OCI-LY3 (cell line): ENCODE data around the gene BTBD18.
A peak's percentile ranks its signal among the peaks of the same experiment; 100 is the strongest.

Source experiments
- H2AFZ ChIP-seq: fragments of 200-600, 300-600 bp; shearing (Covaris generic); 2 replicates; pipeline ENCODE4 v1.6.0; 2014; ENCODE audit warnings: antibody characterized with exemption, low read depth, low read length
- H3K27ac ChIP-seq: fragments of 200-600, 300-600 bp; sonication (generic); 2 replicates; pipeline ENCODE4 v1.5.1; 2014; ENCODE audit warnings: mild to moderate bottlenecking, low read length, moderate library complexity, mixed read lengths
- H3K27me3 ChIP-seq: fragments of 200-600, 300-600 bp; sonication (generic); 2 replicates; pipeline ENCODE4 v1.6.1; 2014; ENCODE audit warnings: low read depth, low read length, mixed read lengths
- H3K36me3 ChIP-seq: fragments of 200-600, 300-600 bp; sonication (generic); replicated peaks from 2 replicates; pipeline ENCODE3; 2014; ENCODE audit warnings: low read depth, low read length, mixed read lengths
- H3K4me1 ChIP-seq: fragments of 300-600, 200-600 bp; sonication (generic); 2 replicates; pipeline ENCODE4 v1.6.1; 2014; ENCODE audit warnings: low read length, mixed read lengths
- H3K4me2 ChIP-seq: fragments of 200-600, 300-600 bp; sonication (generic); 2 replicates; pipeline ENCODE4 v1.6.1; 2014; ENCODE audit warnings: low read length, mixed read lengths
- H3K4me3 ChIP-seq: fragments of 300-600, 200-600 bp; sonication (generic); 2 replicates; pipeline ENCODE4 v1.5.1; 2014; ENCODE audit warnings: antibody characterized with exemption, mild to moderate bottlenecking, low read length, moderate library complexity
- H3K79me2 ChIP-seq: fragments of 300-600, 200-600 bp; shearing (Covaris generic); 2 replicates; pipeline ENCODE4 v1.6.1; 2014; ENCODE audit warnings: mild to moderate bottlenecking, low read length, mixed read lengths
- H3K9ac ChIP-seq: fragments of 300-600, 200-600 bp; shearing (Covaris generic); 2 replicates; pipeline ENCODE4 v1.6.0; 2014; ENCODE audit warnings: mild to moderate bottlenecking, low read length, moderate library complexity
- H3K9me3 ChIP-seq: fragments of 200-600, 300-600 bp; shearing (Covaris generic); 2 replicates; pipeline ENCODE4 v1.6.1; 2014; ENCODE audit warnings: low read length, mixed read lengths; ENCODE audit not compliant: insufficient read depth
- H4K20me1 ChIP-seq: fragments of 200-600, 300-600 bp; sonication (generic); 2 replicates; pipeline ENCODE4 v1.6.1; 2016; ENCODE audit warnings: low read length, mixed read lengths; ENCODE audit not compliant: insufficient read depth
- CTCF ChIP-seq: fragments of 200-600, 300-600 bp; sonication (generic); IDR thresholded peaks from 2 replicates; pipeline ENCODE4 v1.5.1; 2014; ENCODE audit warnings: antibody characterized with exemption, low read length, low read depth
- EZH2phosphoT487 ChIP-seq: fragments of 200-600 bp; shearing (Covaris generic); IDR thresholded peaks from 2 replicates; pipeline ENCODE4 v1.6.1; 2018; ENCODE audit warnings: antibody characterized with exemption, mixed run types, low read depth

Gene BTBD18

GRCh38 chr11:57742087-57742452 is 9.5 kb downstream of the BTBD18 start:
- Histone ChIP-seq H3K9ac (peak overlapping the region; percentile 97), H3K79me2 (peaks cover 27% of the 10 kb centered on the region), H3K4me3 (peak overlapping the region; percentile 88), H3K9me3 (no peaks in the 10 kb centered on the region), H3K36me3 (peaks cover 51% of the 10 kb centered on the region), H3K27ac (peak overlapping the region; percentile 83), H3K4me2 (peak overlapping the region; percentile 84), H4K20me1 (0 out of 2 replicates have a peak, but pooled peaks cover 4% of the 10 kb centered on the region), H3K4me1 (peaks cover 12% of the 10 kb centered on the region), H3K27me3 (no peaks in the 10 kb centered on the region), H2AFZ (peak overlapping the region; percentile 12; the same call in 1 of the 2 replicates)
- TF ChIP-seq CTCF (no peak), EZH2phosphoT487 (no peak)

DNA sequence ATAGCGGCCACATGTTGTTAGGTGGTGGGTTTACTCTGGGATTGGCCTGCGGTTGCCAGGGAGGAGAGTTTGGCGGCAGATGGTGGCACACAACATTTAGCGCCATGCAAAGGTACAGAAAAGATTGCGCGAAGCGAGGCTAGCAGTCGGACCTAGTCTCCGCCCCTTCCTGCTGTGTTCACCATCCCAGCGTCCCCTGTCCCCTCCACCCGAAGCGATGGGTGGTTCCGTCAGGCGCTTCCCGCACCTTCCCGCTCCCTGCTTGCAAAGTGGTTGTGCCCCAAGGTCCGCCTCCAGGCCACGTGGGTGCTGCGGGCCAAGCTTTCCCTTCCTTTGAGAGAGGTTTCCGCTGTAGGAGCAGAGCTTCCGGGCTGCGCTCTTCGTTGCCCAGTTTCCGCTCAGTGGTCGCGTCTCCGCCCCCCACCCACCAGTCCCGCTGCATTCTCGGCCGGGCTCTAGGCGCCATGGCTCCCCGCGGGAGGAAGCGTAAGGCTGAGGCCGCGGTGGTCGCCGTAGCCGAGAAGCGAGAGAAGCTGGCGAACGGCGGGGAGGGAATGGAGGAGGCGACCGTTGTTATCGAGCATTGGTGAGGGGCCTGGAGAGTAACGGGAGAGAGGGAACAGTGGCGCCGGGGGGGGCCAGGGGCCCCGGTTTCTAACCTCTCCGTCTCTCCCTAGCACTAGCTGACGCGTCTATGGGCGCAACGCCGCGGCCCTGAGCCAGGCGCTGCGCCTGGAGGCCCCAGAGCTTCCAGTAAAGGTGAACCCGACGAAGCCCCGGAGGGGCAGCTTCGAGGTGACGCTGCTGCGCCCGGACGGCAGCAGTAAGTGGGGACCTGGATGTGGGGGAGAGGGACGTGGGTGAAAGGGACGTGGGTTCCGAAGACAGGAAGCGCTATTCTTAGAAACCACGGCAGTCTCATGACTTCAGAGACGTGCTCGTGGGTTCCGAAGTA is 10.2 kb downstream of the BTBD18 start, which contains the start of gene SELENOH:
TSS of gene SELENOH (plus strand) at position 360 of the 955 bp plus-strand sequence. CDS start at position 465, 105 bp downstream.
- H3K36me3 ChIP-seq = peaks cover 45% of the 10 kb centered on the region

DNA sequence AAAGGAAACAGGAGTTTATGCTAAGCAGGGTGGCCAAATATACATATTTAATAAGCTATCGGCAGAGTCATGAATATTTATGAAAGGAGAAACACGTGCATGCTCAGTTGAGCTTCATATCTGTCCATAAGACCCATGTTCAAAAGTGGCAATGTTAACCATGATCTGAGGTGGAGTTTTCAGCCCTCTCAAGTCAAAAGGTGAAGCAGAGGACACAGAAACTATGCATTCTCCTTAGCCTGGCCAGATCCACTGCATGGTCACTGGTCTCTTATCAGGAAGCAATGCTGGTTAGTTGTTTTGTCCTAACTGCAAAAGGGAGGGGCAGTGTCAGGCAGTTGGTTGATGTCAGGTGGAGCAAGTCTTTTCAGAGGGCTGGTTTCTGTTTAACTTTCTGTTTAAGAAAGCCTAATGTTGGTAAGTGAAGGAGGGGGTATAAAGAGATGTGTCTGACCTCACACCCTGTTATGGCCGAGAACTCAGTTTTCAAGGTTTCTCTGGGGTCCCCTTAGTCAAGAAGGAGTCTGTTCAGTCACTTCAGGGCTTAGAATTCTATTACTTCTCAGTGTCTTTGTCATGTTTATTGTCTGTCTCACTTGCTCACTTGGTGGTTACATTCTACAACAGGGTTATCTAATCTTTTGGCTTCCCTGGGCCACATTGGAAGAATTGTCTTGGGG is 15.9 kb downstream of the BTBD18 start:
- Histone ChIP-seq H3K9ac (no peak overlapping the region), H3K79me2 (peaks cover 61% of the 10 kb centered on the region), H4K20me1 (no peaks in the 10 kb centered on the region), H3K36me3 (peaks cover 24% of the 10 kb centered on the region), H3K9me3 (no peaks in the 10 kb centered on the region), H3K4me1 (peaks cover 10% of the 10 kb centered on the region), H3K27me3 (no peaks in the 10 kb centered on the region), H3K4me3 (no peak overlapping the region), H3K4me2 (no peak overlapping the region), H3K27ac (peak overlapping the region; percentile 22; the same call in 1 of the 2 replicates), H2AFZ (no peak overlapping the region)
- TF ChIP-seq EZH2phosphoT487 (no peak), CTCF (no peak)

More for the DNA sequence above, 10.2 kb downstream of the BTBD18 start, which contains the start of gene SELENOH:
- Histone ChIP-seq H3K27me3 (no peaks in the 10 kb centered on the region), H3K9me3 (no peaks in the 10 kb centered on the region), H3K79me2 (peaks cover 29% of the 10 kb centered on the region), H3K27ac (peak within 1 kb of the TSS; percentile 83), H3K4me2 (peak within 1 kb of the TSS; percentile 84), H3K9ac (peak within 1 kb of the TSS; percentile 97), H4K20me1 (0 out of 2 replicates have a peak, but pooled peaks cover 4% of the 10 kb centered on the region), H3K4me1 (peaks cover 12% of the 10 kb centered on the region), H2AFZ (peak within 1 kb of the TSS; percentile 44; the same call in 1 of the 2 replicates), H3K4me3 (peak within 1 kb of the TSS; percentile 88)
- TF ChIP-seq CTCF = no peak
- no peak for TF ChIP-seq EZH2phosphoT487

GRCh38 chr11:57732661-57733060 is 19.0 kb downstream of the BTBD18 start:
- peaks cover 34% of the 10 kb centered on the region for H3K4me1 ChIP-seq
- no peaks in the 10 kb centered on the region for H4K20me1 ChIP-seq
- peaks cover 86% of the 10 kb centered on the region for H3K79me2 ChIP-seq
- H2AFZ ChIP-seq = no peak overlapping the region
- H3K27ac ChIP-seq = no peak overlapping the region
- H3K9ac ChIP-seq = no peak overlapping the region
- TF ChIP-seq CTCF (no peak), EZH2phosphoT487 (no peak)
- peaks cover 21% of the 10 kb centered on the region for H3K36me3 ChIP-seq
- no peak overlapping the region for H3K4me3 ChIP-seq
- H3K27me3 ChIP-seq = no peaks in the 10 kb centered on the region
- no peak overlapping the region for H3K4me2 ChIP-seq
- no peaks in the 10 kb centered on the region for H3K9me3 ChIP-seq
